Midbrain (tissue), 1 donor: ENCODE measurements around the gene VDR.

Experiments
- DNase-seq: peaks from one replicate; lab custom pipeline; 2025; lab: John Stamatoyannopoulos, UW

The VDR gene

DNA sequence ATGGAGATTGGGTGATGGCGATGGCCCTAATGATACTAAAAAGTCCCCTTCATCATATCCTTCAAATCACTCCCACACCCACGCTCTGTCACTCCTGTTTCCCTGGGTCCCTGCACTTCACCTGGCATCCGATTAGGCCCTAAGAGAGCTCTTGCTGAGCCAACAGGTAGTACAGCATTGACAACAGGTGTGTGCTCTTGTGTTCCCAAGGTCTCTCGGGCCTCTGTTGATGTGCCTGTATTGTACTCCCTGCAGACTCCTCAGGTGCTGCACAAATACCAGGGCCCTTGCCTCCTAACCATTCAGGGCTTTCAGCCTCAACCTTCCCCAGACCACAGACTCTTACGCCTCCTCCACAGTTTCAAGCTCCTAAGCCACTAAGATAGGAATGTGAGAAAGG is 25.8 kb upstream of the VDR start:
- no peak for DNase-seq

DNA sequence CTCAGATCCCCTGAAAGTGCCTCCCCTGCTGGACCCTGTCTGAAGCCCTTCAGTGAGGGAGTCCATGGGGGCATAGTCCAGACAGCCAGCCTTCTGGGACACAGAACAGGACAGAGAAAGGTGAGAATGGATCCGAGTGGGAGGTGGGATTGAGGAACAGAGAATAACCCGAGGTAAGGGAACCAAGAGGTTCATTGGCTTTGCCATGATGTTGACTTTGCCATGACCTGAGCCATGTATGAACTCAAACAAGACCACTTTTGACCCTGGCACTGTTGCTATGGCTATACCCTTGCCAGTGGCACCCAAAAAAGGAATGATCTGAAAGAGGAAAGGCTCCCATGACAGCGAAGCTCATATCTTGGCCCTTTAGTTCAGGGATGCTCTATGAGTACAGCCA is 22.6 kb upstream of the VDR start:
- DNase-seq, result no peak

DNA sequence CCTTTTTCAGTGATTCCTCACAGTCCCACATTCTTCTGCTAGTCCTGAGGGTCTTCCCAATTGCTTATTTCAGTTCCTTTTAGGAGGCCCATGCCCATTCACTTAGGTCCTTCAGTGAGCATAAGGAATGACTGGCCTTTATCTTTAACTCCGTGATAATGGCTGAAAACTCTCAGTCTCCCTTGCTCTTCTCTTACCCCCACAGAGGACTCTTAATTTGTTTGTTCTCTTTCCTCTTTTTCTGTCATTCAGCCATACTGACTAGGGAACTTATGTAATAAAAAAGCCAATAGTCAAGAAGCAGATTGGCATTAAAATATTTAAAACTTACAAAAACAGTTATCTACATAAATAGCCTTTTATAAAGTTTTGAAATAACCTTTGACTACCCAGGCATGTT is 17.1 kb upstream of the VDR start:
- DNase-seq, result no peak

- no peak for DNase-seq
Measured at GRCh38 chr12:47920913-47921312, 16.1 kb upstream of the VDR start.

DNA sequence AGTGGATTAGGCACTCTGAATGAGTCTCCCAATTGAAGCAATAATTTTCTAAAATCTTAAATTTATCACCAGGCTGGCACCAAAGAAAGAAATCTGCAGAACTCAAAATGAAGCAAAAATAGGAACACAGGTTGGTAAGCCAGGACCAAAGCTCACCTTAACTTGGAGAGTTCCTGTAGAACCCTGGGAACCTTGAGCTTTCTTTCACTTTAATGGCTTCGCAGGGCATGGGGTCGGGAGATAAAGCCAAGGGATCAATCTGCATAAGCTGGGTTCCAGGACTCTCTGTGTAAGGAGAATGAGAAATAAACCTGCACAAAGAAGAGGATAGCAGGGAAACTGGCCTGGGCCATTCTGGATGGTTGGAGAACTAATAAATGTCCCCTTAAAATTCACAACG is 8.3 kb upstream of the VDR start:
- no peak for DNase-seq

DNA sequence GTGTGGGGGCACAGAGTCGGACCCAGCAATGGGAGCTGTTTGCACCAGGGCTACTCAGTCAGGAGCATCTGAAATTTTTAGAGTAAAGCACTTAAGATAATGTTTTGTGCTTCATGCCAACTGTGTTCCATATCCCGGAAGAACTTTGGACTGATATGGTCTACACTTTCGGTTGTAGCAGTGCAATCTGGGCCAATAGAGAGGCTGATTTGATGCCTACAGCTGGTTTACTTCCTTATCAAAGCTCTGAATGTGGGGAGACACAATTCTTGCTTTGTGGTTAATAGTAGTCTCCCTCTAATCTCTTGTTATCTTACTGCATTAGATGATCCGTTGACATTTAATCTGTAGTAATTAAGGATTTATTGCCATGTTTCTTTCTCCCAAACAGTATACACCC is 7.8 kb upstream of the VDR start:
- no peak for DNase-seq

DNA sequence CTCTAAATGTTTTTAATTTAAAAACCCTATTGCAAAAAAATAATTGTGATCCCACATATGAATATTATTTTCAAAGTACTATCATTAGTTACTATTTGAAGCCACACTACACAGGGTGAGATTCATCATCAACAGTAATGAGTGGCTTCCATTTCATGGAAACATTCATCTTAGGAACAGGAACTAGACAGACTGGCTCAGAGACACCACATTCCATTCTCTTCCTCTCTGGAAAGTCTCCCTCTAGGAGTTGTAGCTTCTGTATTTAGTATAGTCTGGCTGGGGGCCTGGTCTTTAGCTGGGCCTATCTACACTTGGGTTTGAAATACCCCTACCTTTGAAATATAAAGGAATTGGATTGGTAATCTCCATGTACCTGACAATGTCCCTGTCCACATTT is 6.2 kb upstream of the VDR start:
- DNase-seq, result no peak

GRCh38 chr12:47910486-47910885 is 5.7 kb upstream of the VDR start:
- DNase-seq, result no peak

- DNase-seq, result no peak
Measured at GRCh38 chr12:47909839-47910465, 5.2 kb upstream of the VDR start.

- no peak for DNase-seq
Measured at GRCh38 chr12:47908738-47909137, 3.9 kb upstream of the VDR start.

DNA sequence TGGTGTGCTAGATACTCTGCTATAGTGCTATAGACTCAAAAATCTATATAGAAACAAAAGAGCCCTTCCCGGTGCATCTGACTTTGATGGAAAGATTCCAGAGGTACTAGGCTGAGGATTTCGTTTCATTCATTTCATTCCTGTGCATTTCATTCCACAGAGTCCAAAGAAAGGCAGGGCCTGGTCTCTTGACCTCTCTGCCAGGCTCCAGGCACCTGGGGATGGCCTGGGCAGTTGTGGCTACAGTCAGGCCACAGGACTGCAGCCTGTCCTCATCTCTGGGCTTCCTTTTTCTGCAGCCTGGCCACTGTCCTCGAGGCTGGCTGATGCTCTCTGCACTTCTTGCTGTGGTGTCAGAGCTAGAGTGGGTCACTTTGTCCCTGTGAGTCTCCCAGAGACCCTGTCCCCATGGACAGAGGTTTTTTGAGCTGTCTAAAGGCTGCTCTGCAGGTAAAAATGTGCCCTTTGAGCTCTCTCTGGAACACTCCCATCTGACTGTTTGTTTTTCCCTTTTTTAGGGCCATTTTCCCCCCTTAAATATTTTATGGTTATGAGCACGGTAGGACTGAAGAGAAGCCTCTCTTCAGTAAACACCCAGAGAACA is 3.2 kb upstream of the VDR start:
- DNase-seq, result no peak

GRCh38 chr12:47903927-47904712 is 674 bp downstream of the VDR start:
- no peak for DNase-seq

GRCh38 chr12:47903151-47903611 is 1.6 kb downstream of the VDR start:
- no peak for DNase-seq

DNA sequence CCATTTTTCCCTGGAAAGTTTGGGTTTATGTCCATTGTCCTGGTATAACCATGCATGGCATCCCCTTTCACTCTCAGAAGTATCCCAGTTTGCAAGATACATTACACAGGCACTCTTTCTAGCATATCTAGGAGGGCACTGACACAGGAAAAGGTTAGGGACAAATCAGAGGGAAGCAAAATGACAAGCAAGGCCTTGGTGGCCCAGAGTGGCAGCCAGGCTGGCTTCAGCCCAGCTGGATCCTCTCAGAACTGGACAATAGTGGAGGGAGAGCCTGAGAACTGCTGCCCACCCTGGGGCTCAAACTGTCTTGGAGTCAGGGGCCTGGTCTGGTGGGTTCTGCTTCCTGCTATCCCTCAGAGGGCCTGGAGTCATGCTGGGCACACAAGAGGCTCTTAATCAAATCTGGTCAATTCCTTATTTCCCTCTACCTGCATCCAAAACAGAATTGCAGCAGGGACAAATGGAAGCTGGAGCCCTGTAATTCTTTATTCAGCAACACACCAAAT is 2.6 kb downstream of the VDR start:
- DNase-seq, result no peak

DNA sequence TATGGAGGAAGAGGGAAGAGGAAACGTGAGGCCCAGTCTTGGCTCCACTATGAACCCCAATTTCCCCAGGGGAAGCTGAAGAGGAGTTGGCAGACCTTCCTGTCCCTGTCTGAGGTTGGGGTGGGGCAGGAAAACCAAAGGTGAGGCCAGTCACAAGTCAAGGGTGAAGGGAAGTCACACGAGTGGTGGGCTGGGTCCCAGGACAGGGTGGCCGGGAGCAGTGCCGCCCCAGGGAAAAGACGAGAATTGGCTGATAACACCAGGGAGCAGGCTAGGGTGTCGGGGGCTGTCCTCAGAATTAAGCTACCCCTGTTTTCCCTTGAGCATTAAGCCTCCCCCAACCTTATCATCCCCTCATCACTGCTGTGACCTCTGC is 3.1 kb downstream of the VDR start:
- DNase-seq, result no peak

GRCh38 chr12:47901063-47901717 is 3.6 kb downstream of the VDR start:
- DNase-seq, result no peak

GRCh38 chr12:47900131-47901062 is 4.4 kb downstream of the VDR start:
- DNase-seq, result no peak

- no peak for DNase-seq
Measured at GRCh38 chr12:47899466-47899865, 5.3 kb downstream of the VDR start.

DNA sequence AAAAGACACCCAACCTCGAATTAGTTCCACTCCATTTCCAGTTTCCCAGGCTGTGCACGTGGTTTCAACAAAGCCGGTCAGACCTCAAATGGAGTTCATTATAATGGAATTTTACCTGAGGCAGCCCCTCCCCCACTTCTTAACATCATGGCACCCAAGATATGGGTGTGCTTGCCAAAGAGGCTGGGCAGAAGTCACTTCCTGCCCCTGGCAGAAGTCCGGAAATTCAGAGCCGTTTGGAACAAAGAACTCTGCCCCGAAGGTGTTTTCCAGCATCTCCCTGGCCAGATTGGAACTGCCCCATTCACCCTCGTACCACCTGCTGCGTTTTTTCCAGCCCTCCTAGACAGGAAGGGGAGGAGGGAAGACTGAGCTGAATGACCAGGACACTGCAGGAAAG is 8.2 kb downstream of the VDR start:
- no peak for DNase-seq

DNA sequence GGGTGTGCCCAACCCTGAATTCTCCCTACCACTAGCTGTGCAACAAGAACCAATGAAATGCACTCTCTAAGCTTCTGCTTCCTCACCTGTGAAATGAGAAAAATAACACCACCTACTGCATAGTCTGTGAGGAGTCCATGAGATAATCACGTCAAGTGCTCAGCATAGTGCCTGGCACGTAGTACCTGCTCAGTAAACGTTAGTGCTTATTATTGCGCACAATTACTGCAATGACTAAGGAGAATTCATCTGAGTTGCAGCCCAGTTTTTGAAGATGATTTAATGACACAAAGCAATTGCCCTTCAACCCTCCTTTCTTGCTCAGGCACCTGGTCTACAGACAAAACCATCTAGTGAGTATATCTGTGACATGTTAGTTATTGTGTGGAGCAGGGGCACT is 8.8 kb downstream of the VDR start:
- DNase-seq, result no peak

- no peak for DNase-seq
Measured at GRCh38 chr12:47894652-47895051, 10.1 kb downstream of the VDR start.

GRCh38 chr12:47894068-47894467 is 10.7 kb downstream of the VDR start:
- DNase-seq, result no peak
